Subcutaneous adipose tissue (tissue), 4 donors: ENCODE measurements around the gene CABLES1. TPM values are rescaled to one million over a fixed set of nuclear protein-coding genes. Genes with fewer than 3 reads are reported as not detected.

Source experiments
- total RNA-seq, 4 donors: library from RNA; depleted of rRNA; stranded (reverse); fragments of >200 nt; gene quantifications; one replicate each; pipeline ENCODE4 v1.1.0, GENCODE V29; 2016
- TF ChIP-seq, protein P1 (sequence below): fragments of 450-650 bp; IDR thresholded peaks from one replicate; pipeline ENCODE4 v1.5.1; 2016; ENCODE audit warnings: low read depth, mild to moderate bottlenecking, control low read depth, antibody characterized with exemption, moderate library complexity

The CABLES1 gene
- total RNA-seq, 4 donors from 2014 or later, result 22.5 to 50.7 (median 46.4) TPM

DNA sequence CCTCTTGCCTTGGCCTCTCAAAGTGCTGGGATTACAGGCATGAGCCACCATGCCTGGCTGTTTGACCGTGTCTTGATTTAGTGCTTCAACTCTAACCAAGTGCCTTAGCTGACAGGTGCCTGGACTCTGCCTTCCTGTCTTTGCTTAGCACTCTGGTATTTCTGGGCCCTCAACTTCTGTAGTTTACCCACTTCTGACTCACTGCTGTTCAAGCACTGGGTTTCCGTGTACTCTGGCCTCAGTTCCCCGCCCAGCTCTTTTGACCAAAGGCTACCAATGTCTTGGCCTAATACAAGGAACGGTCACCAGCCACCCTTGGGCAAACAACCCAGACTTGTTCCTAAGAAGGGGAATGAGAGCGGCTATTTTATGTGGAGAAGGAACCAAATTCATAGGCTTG, 35.7 kb upstream of the CABLES1 start:
- TF ChIP-seq, protein P1, sequence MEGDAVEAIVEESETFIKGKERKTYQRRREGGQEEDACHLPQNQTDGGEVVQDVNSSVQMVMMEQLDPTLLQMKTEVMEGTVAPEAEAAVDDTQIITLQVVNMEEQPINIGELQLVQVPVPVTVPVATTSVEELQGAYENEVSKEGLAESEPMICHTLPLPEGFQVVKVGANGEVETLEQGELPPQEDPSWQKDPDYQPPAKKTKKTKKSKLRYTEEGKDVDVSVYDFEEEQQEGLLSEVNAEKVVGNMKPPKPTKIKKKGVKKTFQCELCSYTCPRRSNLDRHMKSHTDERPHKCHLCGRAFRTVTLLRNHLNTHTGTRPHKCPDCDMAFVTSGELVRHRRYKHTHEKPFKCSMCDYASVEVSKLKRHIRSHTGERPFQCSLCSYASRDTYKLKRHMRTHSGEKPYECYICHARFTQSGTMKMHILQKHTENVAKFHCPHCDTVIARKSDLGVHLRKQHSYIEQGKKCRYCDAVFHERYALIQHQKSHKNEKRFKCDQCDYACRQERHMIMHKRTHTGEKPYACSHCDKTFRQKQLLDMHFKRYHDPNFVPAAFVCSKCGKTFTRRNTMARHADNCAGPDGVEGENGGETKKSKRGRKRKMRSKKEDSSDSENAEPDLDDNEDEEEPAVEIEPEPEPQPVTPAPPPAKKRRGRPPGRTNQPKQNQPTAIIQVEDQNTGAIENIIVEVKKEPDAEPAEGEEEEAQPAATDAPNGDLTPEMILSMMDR, result no peak

DNA sequence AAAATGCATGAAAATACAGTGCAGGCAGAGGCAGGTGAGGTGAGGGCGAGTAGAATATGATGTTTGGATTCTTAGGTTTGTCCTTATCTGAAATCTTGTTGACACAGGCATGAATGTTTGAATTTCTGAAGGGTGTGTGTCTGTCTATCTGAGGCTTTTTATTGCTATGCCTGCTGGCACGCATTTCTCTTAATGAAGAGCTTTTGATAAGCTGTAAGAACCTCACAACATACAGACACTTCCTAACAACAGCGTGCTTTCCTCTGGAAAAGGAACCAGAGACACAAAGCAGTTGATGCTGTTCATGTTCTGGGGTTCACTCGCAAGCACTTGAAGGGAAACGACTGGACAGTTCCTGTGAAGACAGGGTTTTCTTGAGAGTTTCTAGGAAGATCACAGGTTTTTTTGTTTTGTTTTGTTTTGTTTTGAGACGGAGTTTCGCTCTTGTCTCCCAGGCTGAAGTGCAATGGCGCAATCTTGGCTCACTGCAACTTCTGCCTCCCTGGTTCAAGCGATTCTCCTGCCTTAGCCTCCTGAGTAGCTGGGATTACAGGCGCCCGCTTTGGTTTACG, 33.3 kb upstream of the CABLES1 start:
- TF ChIP-seq, protein P1, result no peak

DNA sequence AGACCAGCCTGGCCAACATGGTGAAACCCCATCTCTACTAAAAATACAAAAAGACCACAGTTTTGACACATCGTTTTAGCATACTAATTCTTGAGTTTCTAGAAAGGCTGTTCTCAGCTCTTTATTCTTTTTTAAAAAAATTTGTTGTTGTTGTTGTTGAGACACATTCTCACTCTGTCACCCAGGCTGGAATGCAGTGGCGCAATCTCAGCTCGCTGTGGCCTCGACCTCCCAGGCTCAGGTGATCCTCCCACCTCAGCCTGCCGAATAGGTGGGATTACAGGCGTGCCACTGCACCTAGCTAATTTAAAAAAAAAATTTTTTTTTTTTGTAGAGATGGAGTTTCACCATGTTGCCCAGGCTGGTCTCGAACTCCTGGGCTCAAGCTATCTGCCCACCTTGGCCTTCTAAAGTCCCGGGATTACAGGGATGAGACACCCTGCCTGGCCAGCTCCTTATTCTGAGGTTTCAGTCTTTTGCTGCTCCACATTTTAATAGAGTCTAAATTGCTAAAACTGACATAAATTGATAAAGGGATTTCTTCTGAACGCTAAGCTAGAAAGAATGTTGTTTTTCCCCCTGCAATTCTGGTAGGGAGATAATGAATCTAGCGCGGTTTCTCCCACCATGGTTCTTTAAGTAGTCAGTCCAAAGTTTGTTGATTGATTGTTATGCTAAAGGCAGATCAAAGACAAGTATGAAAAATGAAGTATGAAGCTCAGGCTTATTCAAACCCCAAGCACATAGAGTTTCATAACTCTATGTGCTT, 32.6 kb upstream of the CABLES1 start:
- TF ChIP-seq, protein P1, result no peak

DNA sequence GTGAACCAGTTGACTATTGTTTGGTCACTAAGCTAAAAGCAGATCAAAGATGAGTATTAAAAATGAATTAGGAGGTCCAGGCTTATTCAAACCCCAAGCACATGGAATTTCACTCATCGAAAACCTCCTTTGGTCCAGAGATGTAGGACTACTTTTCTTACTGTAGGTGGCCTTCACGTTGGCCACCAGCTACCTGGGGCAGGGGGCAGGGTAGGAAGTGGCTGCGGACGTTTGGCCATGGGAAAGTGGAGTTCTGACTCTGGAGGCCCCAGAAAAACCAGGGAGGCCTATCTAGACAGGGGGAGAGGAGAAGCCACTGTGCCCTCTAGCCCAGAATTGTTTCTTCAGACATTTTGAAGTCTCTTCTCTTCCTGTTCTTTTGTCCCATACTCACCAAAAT, 31.8 kb upstream of the CABLES1 start:
- TF ChIP-seq, protein P1, result no peak

DNA sequence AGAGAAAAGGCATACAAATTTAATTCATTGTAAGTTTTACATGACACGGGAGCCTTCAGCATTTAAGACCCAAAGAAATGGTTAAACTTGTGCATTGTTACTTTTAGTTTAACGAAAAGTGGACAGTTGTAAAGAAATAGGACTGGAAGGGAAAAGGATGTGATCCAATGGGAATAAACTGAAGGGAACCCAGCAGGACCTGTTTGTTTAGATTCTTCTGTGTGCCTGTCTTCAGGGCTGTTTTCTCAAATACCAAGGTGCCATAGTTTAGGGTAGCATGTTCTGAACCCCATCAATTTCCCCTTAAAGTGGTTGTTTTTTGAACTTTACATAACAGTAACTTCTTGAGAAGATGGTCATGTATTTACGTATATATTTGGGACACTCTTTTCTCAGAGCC, 30.3 kb upstream of the CABLES1 start:
- TF ChIP-seq, protein P1, result no peak

DNA sequence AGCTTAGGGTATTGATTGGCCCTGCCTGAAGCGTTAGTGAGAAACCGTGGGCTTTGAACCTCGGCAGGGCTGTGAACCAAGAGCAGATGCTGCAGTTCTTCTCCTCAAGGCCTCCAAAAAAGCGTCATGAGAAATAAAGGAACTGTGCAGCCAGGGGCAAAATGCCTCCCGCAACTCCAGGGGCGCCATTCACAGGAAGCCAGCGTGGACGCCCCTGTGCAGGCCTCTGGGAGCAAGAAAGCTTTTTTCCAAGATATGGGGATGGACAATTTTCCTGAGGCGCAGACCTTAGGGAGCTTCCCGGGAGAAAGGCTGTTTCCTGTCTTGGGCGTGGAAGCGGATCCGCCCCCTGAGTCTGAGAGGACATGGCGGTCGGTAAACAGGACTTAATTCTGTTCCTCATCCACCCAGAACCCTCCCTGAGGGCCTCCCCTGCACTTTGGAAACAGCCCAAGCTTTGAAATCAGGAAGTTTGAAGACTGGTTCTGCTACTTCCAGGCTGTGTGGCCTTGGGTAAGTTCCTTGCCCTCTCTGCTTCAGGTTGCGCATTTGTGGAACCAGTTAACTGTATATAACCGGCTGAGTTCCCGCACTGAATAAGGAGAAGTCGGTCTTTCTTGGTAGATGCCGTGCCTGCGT, 29.6 kb upstream of the CABLES1 start:
- TF ChIP-seq, protein P1, result no peak

DNA sequence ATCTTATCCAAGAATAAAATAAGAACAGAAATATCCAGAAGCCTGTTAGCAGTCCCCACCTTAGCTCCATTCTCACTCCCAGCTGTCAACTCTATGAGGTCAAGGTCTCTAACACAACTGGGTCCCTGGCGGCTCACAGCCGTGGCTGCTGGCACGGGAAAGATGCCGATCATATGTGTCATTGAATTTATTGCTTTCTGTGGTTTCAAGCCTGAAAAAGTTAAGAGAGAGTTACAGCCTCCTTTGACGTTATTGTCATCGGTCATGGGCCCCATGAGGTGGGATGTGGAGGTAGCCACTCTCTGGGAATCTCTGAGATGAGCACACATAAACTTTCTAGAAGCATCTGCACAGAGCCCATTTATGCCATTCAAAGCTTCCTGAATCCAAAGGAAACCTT, 28.7 kb upstream of the CABLES1 start:
- TF ChIP-seq, protein P1, result no peak
